GM23338 (cell line): Measurements from ENCODE around the gene NIPAL1.

Experiments used
- CREB1 ChIP-seq: fragments of 250-450 bp; sonication (Bioruptor Pico); IDR thresholded peaks from 2 replicates; pipeline ENCODE4 v1.5.0; 2020; ENCODE audit warnings: low read depth, mild to moderate bottlenecking, moderate library complexity
- CTCF ChIP-seq, 2 experiments: fragments of 200-600 bp in 1 of 2; sonication (generic) in 1 of 2; conservative IDR thresholded peaks; 2 replicates each; pipeline versions ENCODE4 v1.5.1 to v1.6.1; 2016 to 2017; ENCODE audit warnings: antibody characterized with exemption in 2 of 2, low read depth in 2 of 2, mild to moderate bottlenecking in 2 of 2, moderate library complexity in 1 of 2
- ETS1 ChIP-seq: IDR thresholded peaks from 2 replicates; pipeline ENCODE4 v1.6.1; 2016; ENCODE audit warnings: antibody characterized with exemption
- EZH2 ChIP-seq: fragments of 200-600 bp; sonication (generic); IDR thresholded peaks from one replicate; pipeline ENCODE4 v1.8.0; 2017; ENCODE audit warnings: antibody characterized with exemption, mild to moderate bottlenecking, low read depth; ENCODE audit not compliant: unreplicated experiment
- EZH2phosphoT487 ChIP-seq: fragments of 200-600 bp; sonication (generic); IDR thresholded peaks from one replicate; pipeline ENCODE4 v1.8.1; 2018; ENCODE audit warnings: antibody characterized with exemption; ENCODE audit not compliant: unreplicated experiment
- REST ChIP-seq: IDR thresholded peaks from one replicate; pipeline ENCODE4 v1.6.1; 2018; ENCODE audit warnings: antibody characterized with exemption; ENCODE audit not compliant: unreplicated experiment

- TF ChIP-seq EZH2phosphoT487 (no peak), CTCF (conservative IDR thresholded peaks at IDR 0.05; ENCODE audit: low read depth in 2 of 2) (no peak), CREB1 (CRISPR knock-in tag) (no peak), REST (no peak), EZH2 (no peak), ETS1 (no peak)
These were observed 26.4 kb upstream of the NIPAL1 start for GRCh38 chr4:47990145-47990544.
